ENCODE results near the gene RNU6-9. TPM values are rescaled to one million over a fixed set of nuclear protein-coding genes. Genes with fewer than 3 reads are reported as not detected.

Gene RNU6-9
- total RNA-seq, 4 donors from 2014 or later: not detected

GRCh38 chr19:926589-927350, 33.5 kb downstream of the RNU6-9 start:
- WGBS, 2 donors: 0 to 1% methylated on average over 46 to 52 of the region's 52 CpGs
- intact Hi-C loops (cut with DNase I; ENCODE audit: low total_unique reads): no loop called here
- TF ChIP-seq, protein P1, sequence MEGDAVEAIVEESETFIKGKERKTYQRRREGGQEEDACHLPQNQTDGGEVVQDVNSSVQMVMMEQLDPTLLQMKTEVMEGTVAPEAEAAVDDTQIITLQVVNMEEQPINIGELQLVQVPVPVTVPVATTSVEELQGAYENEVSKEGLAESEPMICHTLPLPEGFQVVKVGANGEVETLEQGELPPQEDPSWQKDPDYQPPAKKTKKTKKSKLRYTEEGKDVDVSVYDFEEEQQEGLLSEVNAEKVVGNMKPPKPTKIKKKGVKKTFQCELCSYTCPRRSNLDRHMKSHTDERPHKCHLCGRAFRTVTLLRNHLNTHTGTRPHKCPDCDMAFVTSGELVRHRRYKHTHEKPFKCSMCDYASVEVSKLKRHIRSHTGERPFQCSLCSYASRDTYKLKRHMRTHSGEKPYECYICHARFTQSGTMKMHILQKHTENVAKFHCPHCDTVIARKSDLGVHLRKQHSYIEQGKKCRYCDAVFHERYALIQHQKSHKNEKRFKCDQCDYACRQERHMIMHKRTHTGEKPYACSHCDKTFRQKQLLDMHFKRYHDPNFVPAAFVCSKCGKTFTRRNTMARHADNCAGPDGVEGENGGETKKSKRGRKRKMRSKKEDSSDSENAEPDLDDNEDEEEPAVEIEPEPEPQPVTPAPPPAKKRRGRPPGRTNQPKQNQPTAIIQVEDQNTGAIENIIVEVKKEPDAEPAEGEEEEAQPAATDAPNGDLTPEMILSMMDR (IDR thresholded peaks at IDR 0.05): no peak
- no peak for TF ChIP-seq POLR2A (IDR thresholded peaks at IDR 0.05)
- peak; percentile 65 to 96 for DNase-seq (ENCODE audit: low spot score in 2 of 2)
- H3K4me3 ChIP-seq (ENCODE audit: low read depth, poor library complexity, severe bottlenecking): peak overlapping the region; percentile 83

DNA sequence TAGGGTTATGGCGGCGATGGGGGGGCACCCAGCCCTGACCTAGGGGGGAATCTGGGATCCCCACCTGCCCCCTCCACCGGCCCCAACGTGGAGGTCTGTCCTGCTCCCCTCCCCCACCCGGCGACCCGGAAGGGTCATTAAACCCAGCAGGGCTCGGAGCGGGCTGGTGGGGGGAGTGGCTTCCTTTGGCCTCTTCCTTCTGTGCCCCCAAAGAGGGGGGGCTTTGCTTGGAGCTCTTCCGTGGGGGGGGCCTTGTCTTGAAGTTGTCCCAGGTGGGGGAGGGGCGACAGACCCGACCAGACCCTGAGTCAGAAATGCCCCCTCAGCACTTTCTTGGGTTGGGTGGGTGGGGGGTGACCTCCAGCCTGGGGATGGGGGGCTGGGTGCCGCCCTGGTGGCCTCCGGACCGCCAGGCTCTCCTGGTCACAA, 34.1 kb downstream of the RNU6-9 start:
- DNase-seq (ENCODE audit: low spot score in 2 of 2): no peak
- H3K4me3 ChIP-seq (ENCODE audit: low read depth, poor library complexity, severe bottlenecking): peak overlapping the region; percentile 83
- intact Hi-C loops (cut with DNase I; ENCODE audit: low total_unique reads): no loop called here
- WGBS, 2 donors: 0 to 10% methylated on average over 4 to 15 of the region's 15 CpGs
- TF ChIP-seq POLR2A (IDR thresholded peaks at IDR 0.05): no peak
- TF ChIP-seq, protein P1 (IDR thresholded peaks at IDR 0.05): no peak

DNA sequence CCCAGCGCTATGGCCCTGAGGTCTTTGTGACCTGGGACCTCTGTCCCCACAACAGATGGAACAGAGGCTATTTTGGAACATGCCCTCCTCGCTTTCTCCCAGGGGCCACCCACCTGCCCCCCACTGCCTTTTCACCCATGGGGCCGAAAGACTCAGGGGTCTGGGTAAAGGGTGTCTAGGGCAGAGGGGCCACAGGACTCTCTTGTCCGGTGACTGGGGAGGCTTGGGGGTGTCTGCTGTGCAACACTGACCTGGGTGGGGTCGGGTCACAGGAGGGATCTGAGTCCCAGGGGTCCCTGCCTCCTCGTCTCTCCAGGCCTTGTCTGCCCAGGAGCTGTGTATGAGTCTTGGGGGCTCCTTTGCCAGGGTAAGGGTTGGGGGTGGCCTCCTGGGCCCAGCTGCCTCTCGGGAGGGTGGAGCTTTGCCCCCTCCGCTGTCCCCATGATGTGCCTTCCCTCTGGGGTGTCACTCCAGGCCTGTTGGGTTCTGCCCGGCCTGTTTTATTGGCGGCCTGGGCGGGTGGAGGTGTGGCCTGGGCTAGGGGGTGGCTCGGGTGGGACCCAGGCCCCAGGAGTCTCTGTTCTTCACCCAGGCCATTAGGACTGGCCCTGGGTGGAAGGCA, 34.6 kb downstream of the RNU6-9 start:
- no peak for DNase-seq (ENCODE audit: low spot score in 2 of 2)
- H3K4me3 ChIP-seq (ENCODE audit: low read depth, poor library complexity, severe bottlenecking): no peak overlapping the region
- WGBS, 2 donors: 71% methylated on average over 6 to 12 of the region's 12 CpGs
- TF ChIP-seq, protein P1 (IDR thresholded peaks at IDR 0.05): no peak
- TF ChIP-seq POLR2A (IDR thresholded peaks at IDR 0.05): no peak
- intact Hi-C loops (cut with DNase I; ENCODE audit: low total_unique reads): no loop called here

DNA sequence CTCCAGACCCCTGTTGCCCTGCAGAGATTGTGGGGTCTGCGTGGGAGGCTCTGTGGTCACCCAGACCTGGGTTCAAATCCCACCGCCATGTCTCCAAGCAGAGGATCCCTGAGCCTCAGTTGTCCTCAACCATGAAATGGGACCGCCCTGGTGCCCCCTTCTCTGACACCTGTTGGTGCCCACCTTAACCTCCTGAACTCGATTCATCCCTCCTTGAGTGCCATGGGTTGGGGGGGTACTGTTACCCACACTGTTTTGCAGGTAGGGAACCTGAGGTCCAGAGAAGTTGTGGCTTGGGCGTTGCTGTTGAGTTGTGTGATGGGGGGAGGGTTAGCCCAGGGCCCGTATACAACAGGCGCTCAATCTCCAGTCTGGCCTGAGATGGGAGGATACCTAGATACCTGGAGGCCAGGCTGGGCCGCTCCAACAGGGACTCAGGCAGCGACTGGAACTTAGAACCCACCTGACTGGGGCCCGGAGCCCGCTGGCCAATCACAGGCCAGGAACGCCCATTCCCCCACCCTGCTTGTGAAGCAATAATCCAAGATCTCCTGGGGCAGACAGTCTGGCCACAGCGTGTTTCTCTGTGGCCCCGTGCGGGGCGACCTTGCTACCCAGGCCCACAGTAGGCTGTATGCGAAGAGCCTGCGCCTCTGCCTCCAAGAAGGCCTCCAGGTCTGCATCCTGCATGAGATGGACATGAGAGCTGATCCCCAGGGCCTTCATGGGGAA, 35.4 kb downstream of the RNU6-9 start:
- intact Hi-C loops (cut with DNase I; ENCODE audit: low total_unique reads): no loop called here
- no peak overlapping the region for H3K4me3 ChIP-seq (ENCODE audit: low read depth, poor library complexity, severe bottlenecking)
- no peak for DNase-seq (ENCODE audit: low spot score in 2 of 2)
- WGBS, 2 donors: 86 to 87% methylated on average over 17 to 18 of the region's 18 CpGs
- no peak for TF ChIP-seq POLR2A (IDR thresholded peaks at IDR 0.05)
- TF ChIP-seq, protein P1 (IDR thresholded peaks at IDR 0.05): no peak

DNA sequence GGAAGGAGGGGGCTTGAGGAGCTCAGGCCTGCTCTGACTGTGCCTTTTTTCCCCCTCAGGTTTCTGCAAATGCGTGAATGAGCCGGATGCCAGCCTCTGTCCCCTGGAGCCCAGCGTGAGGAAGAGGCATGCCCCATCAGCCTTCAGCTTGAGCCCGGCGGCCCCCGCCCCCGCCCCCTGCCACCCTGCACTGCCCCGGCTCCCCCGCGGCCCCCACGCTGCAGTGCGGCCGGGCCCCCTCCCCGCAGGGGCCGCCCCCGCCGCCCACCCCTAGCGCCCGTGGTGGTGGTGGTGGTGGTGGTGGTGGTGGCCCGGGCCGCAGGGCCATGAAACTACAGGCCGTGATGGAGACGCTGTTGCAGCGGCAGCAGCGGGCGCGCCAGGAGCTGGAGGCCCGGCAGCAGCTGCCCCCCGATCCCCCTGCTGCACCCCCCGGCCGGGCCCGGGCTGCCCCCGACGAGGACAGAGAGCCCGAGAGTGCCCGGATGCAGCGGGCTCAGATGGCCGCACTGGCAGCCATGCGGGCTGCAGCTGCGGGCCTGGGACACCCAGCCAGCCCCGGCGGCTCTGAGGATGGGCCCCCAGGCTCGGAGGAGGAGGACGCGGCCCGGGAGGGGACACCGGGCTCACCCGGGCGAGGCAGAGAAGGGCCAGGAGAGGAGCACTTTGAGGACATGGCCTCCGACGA, 36.1 kb downstream of the RNU6-9 start:
- TF ChIP-seq, protein P1 (IDR thresholded peaks at IDR 0.05): no peak
- TF ChIP-seq POLR2A (IDR thresholded peaks at IDR 0.05): no peak
- 90 to 94% methylated on average over 22 to 45 of the region's 51 CpGs for WGBS, 2 donors
- no peak overlapping the region for H3K4me3 ChIP-seq (ENCODE audit: low read depth, poor library complexity, severe bottlenecking)
- intact Hi-C loops (cut with DNase I; ENCODE audit: low total_unique reads): no loop called here
- DNase-seq (ENCODE audit: low spot score in 2 of 2): no peak
